Natural killer cell treated with Interleukin-12 subunit alpha and Interleukin-12 subunit beta and Interleukin-15 and Interleukin-18, amount 100 ng/mL, for 72 hours (primary cell): ENCODE data around the gene KCNJ16. TPM values are rescaled to one million over a fixed set of nuclear protein-coding genes. Genes with fewer than 3 reads are reported as not detected.

ENCODE experiments used
- ATAC-seq, 2 donors: fragments of 150-1000 bp; cut with Tn5 transposase in 1 of 2; sonication (Bioruptor Pico), chemical (Tn5 transposase) in 1 of 2; 2 replicates each; pipeline ENCODE4 v1.10.0; 2021
- DNase-seq: peaks from one replicate; pipeline ENCODE4 v3.0.0; 2022; ENCODE audit warnings: low spot score
- H3K27ac Mint-ChIP-seq, 2 donors: 1 replicate in 1 of 2; 2 replicates in 1 of 2; pipeline ENCODE4 v1.8.0; 2022; ENCODE audit warnings: mixed read lengths in 2 of 2, mild to moderate bottlenecking in 1 of 2, moderate library complexity in 1 of 2
- H3K27me3 Mint-ChIP-seq, 2 donors: 1 replicate in 1 of 2; 2 replicates in 1 of 2; pipeline ENCODE4 v1.8.0; 2022; ENCODE audit warnings: mixed read lengths in 2 of 2
- H3K36me3 Mint-ChIP-seq: one replicate; pipeline ENCODE4 v1.8.0; 2022; ENCODE audit warnings: mixed read lengths
- H3K4me1 Mint-ChIP-seq, 2 donors: 1 replicate in 1 of 2; 2 replicates in 1 of 2; pipeline ENCODE4 v1.8.0; 2022; ENCODE audit warnings: low read depth in 2 of 2, mixed read lengths in 2 of 2, mild to moderate bottlenecking in 1 of 2
- H3K4me3 Mint-ChIP-seq: one replicate; pipeline ENCODE4 v1.8.0; 2022; ENCODE audit warnings: mixed read lengths
- H3K9me3 Mint-ChIP-seq: 2 replicates; pipeline ENCODE4 v1.8.0; 2022; ENCODE audit warnings: mixed read lengths
- total RNA-seq, 2 donors: library from RNA; stranded (reverse); gene quantifications; one replicate each; pipeline ENCODE4 v1.2.3, GENCODE V29; 2022

KCNJ16 gene
- total RNA-seq, 2 donors from 2014 or later = not detected

GRCh38 chr17:70050931-70051330 is 24.1 kb upstream of the KCNJ16 start:
- ATAC-seq (no peak), DNase-seq (no peak)
- no peaks in the 10 kb centered on the region for H3K36me3 Mint-ChIP-seq
- H3K9me3 Mint-ChIP-seq = no peaks in the 10 kb centered on the region
- H3K27me3 Mint-ChIP-seq = no peaks in the 10 kb centered on the region
- no peak overlapping the region for H3K27ac Mint-ChIP-seq
- H3K4me1 Mint-ChIP-seq = no peaks in the 10 kb centered on the region
- no peak overlapping the region for H3K4me3 Mint-ChIP-seq

DNA sequence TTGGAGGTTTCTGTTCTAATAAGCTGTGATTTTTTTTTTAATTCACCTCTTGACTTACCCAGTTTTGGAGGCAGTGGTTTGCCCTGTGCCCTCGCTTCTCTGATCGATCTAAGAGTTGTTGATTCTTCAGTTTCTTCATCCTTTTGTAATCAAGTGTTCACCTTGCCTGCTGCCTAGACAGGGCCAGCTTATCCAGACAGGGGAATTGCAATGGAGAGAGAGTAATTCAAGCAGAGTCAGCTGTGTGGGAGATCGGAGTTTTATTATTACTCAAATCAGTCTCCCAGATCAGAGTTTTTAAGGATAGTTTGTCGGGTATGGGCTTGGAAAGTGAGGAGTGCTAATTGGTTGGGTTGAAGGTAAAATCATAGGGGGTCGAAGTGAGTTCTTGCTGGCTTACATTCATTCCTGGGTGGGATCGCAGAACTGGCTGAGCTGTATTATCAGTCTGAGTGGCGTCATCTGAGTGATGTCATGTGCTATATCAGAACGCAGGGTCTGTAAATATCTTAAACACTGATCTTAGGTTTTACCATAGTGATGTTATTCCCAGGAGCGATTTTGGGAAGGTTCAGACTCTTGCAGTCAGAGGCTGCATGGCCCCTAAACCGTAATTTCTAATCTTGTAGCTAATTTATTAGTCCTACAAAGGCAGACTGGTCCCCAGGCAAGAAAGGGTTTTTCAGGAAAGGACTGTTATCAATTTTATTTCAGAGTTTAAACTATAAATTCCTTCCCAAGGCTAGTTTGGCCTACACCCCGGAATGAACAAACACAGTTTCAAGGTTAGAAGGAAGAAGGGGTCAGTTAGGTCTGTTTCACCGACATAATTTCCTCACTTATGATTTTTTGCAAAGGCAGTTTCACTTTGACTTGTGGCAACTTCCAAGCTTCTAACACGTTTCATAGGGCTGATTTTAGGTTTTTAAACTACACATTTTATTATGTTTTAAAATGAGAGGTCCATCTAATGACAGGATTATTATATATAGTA is 21.5 kb upstream of the KCNJ16 start:
- Mint-ChIP-seq H3K4me1 (no peaks in the 10 kb centered on the region), H3K9me3 (no peaks in the 10 kb centered on the region), H3K4me3 (no peak overlapping the region), H3K27me3 (no peaks in the 10 kb centered on the region), H3K27ac (no peak overlapping the region), H3K36me3 (no peaks in the 10 kb centered on the region)
- DNase-seq = no peak
- ATAC-seq = no peak

DNA sequence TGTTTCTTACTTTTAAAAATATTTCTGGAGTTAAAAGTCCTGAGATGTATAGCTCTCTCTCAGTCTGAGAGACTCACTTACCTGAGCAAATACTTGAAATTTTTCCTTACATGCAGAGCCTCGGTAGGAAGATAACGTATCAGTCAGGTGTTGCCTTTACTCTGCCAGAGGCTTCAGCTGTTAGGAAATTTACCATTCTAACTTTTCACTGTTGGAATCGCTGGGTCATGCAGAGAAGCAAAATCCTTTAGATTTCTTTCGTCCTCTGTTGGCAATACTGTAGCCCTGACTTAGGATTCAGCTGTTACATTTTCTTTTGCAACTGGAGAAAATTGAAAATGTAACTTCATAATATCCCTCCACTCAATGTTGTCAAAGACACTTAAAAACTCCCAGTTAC is 20.0 kb upstream of the KCNJ16 start:
- Mint-ChIP-seq H3K4me1 (no peaks in the 10 kb centered on the region), H3K27me3 (no peaks in the 10 kb centered on the region), H3K4me3 (no peak overlapping the region), H3K27ac (no peak overlapping the region), H3K36me3 (no peaks in the 10 kb centered on the region), H3K9me3 (no peaks in the 10 kb centered on the region)
- ATAC-seq (no peak), DNase-seq (no peak)

DNA sequence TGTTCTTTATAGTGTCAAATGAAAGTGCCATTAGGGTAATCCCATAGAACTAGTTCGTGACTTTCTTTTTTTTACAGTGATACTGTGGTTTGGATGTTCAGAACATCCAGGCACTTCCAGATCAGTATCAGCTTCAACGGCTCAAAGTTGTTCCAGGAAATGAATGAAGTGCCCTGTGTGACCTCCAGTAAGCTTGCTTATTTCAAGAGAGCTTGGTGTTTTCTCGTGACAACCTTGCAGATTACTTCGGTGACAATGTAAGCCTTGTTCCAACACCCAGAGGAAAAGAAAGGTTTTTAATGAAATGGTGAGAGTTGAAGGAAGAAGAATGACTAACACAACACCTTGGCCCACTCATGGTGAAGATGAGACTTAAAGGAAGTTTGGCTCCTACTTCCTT is 16.0 kb upstream of the KCNJ16 start:
- Mint-ChIP-seq H3K4me3 (no peak overlapping the region), H3K4me1 (no peaks in the 10 kb centered on the region), H3K27me3 (no peaks in the 10 kb centered on the region), H3K27ac (no peak overlapping the region), H3K9me3 (no peaks in the 10 kb centered on the region), H3K36me3 (no peaks in the 10 kb centered on the region)
- ATAC-seq (no peak), DNase-seq (no peak)

- no peak for ATAC-seq
- DNase-seq = no peak
- Mint-ChIP-seq H3K27ac (no peak overlapping the region), H3K4me1 (no peaks in the 10 kb centered on the region), H3K9me3 (no peaks in the 10 kb centered on the region), H3K36me3 (no peaks in the 10 kb centered on the region), H3K4me3 (no peak overlapping the region), H3K27me3 (no peaks in the 10 kb centered on the region)
Measured at GRCh38 chr17:70059649-70060048, 15.4 kb upstream of the KCNJ16 start.

DNA sequence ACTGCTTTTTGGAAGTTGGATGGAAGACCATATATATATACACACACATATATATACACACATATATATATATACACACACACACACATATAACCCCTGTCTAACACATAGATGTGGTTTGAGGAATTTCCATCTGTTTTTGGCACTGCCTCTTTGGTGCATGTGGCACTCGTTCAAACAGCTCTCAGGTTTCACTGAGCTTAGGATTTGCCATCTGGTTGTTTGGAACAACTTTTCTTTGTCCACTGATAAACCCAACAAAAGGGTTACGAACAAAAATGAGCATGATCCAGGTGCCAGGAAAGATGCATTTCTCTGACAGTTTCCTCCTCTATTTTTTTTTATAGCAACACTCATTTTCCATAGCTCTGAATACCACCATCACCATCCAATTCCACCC is 14.6 kb upstream of the KCNJ16 start:
- ATAC-seq (no peak), DNase-seq (no peak)
- H3K27ac Mint-ChIP-seq = no peak overlapping the region
- no peak overlapping the region for H3K4me3 Mint-ChIP-seq
- H3K9me3 Mint-ChIP-seq = no peaks in the 10 kb centered on the region
- H3K36me3 Mint-ChIP-seq = no peaks in the 10 kb centered on the region
- H3K27me3 Mint-ChIP-seq = no peaks in the 10 kb centered on the region
- H3K4me1 Mint-ChIP-seq = no peaks in the 10 kb centered on the region

DNA sequence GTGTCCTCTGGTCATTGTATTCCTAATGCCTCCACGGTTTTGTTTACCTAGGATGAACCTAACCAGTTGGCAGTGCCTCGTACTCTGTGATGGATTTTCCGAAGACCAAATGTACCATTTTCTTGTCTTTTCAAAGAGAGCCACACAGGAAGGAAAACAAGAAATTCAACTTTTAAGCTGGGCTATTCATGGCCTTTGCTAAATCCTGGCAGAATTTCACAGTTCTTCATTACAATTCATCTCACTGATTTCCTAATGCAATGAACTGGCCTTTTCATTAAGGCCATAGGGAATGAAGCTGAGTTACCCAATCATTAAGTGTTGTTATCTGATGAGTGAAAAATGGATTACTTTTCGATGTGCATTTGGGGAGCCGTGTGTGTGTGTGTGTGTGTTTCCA is 7.9 kb upstream of the KCNJ16 start:
- peaks cover 3% of the 10 kb centered on the region for H3K9me3 Mint-ChIP-seq
- H3K4me3 Mint-ChIP-seq = no peak overlapping the region
- H3K27ac Mint-ChIP-seq = no peak overlapping the region
- DNase-seq (no peak), ATAC-seq (no peak)
- H3K36me3 Mint-ChIP-seq = no peaks in the 10 kb centered on the region
- H3K27me3 Mint-ChIP-seq = peaks cover 0 to 2% of the 10 kb centered on the region in 2 donors
- no peaks in the 10 kb centered on the region for H3K4me1 Mint-ChIP-seq

GRCh38 chr17:70070305-70071027 is 4.6 kb upstream of the KCNJ16 start:
- H3K27ac Mint-ChIP-seq = no peak overlapping the region
- H3K4me3 Mint-ChIP-seq = no peak overlapping the region
- peaks cover 6% of the 10 kb centered on the region for H3K9me3 Mint-ChIP-seq
- no peaks in the 10 kb centered on the region for H3K36me3 Mint-ChIP-seq
- DNase-seq (no peak), ATAC-seq (no peak)
- H3K27me3 Mint-ChIP-seq = peaks cover 0 to 6% of the 10 kb centered on the region in 2 donors
- H3K4me1 Mint-ChIP-seq = no peaks in the 10 kb centered on the region

DNA sequence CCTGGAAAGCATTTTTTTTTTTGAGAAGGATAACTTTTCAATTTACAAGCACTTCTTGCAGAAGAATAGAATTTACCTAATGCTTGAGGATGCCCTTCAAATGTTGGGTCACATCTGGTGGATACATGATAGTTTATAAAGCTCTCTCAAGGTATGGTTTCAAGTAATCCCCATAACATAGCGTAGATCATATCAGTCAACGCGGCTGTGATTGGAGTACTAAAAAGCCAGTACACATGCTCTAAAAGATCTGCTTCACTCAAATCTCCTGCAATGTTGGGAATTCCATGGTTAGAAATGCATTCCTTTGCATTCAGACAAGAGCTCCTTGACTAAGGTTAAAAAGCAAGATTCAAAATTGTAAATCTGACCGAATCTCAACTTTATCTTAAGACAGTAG is 3.9 kb upstream of the KCNJ16 start:
- ATAC-seq (no peak), DNase-seq (no peak)
- Mint-ChIP-seq H3K36me3 (no peaks in the 10 kb centered on the region), H3K9me3 (peaks cover 7% of the 10 kb centered on the region), H3K27me3 (peaks cover 3 to 6% of the 10 kb centered on the region in 2 donors), H3K4me3 (no peak overlapping the region), H3K4me1 (no peaks in the 10 kb centered on the region), H3K27ac (no peak overlapping the region)

DNA sequence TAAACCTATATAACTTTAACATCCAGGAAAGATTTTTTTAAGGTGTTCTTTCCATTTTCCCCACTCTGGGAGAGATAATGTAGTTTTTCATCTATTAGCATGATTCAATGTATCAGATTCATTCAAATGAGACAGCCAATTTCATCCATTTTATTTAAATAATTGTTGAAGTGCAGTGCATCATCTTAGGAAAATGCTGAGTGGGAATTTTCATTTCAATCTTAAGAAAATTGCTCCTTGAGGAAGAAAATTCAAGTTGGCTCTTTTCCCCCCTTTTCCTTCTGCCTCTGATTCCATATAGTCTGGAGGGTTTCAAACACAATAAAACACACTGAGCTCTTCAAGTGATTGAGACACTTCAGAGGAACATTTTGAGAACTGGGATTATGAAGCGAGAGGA is 3.4 kb upstream of the KCNJ16 start:
- H3K27me3 Mint-ChIP-seq = peaks cover 5 to 6% of the 10 kb centered on the region in 2 donors
- no peak overlapping the region for H3K4me3 Mint-ChIP-seq
- H3K36me3 Mint-ChIP-seq = no peaks in the 10 kb centered on the region
- H3K9me3 Mint-ChIP-seq = peaks cover 10% of the 10 kb centered on the region
- ATAC-seq (no peak), DNase-seq (no peak)
- H3K27ac Mint-ChIP-seq = no peak overlapping the region
- H3K4me1 Mint-ChIP-seq = no peaks in the 10 kb centered on the region

- no peaks in the 10 kb centered on the region for H3K4me1 Mint-ChIP-seq
- H3K27me3 Mint-ChIP-seq = peaks cover 5 to 6% of the 10 kb centered on the region in 2 donors
- H3K9me3 Mint-ChIP-seq = peaks cover 10% of the 10 kb centered on the region
- ATAC-seq = no peak
- H3K4me3 Mint-ChIP-seq = no peak overlapping the region
- H3K36me3 Mint-ChIP-seq = no peaks in the 10 kb centered on the region
- H3K27ac Mint-ChIP-seq = no peak overlapping the region
- no peak for DNase-seq
Measured at GRCh38 chr17:70072546-70073309, 2.3 kb upstream of the KCNJ16 start.

GRCh38 chr17:70073310-70073709 is 1.7 kb upstream of the KCNJ16 start:
- Mint-ChIP-seq H3K4me3 (no peak overlapping the region), H3K9me3 (peaks cover 10% of the 10 kb centered on the region), H3K27ac (no peak overlapping the region), H3K4me1 (no peaks in the 10 kb centered on the region), H3K36me3 (no peaks in the 10 kb centered on the region), H3K27me3 (peaks cover 5 to 6% of the 10 kb centered on the region in 2 donors)
- ATAC-seq (no peak), DNase-seq (no peak)

GRCh38 chr17:70073799-70074198 is 1.2 kb upstream of the KCNJ16 start:
- H3K27me3 Mint-ChIP-seq = peaks cover 5 to 6% of the 10 kb centered on the region in 2 donors
- H3K9me3 Mint-ChIP-seq = peaks cover 10% of the 10 kb centered on the region
- ATAC-seq (no peak), DNase-seq (no peak)
- H3K36me3 Mint-ChIP-seq = no peaks in the 10 kb centered on the region
- H3K4me3 Mint-ChIP-seq = no peak overlapping the region
- H3K4me1 Mint-ChIP-seq = no peaks in the 10 kb centered on the region
- H3K27ac Mint-ChIP-seq = no peak overlapping the region
